Stimulated activated CD4-positive, alpha-beta T cell treated with anti-CD3 and anti-CD28 coated beads, Interleukin-4, amount 100 ng/mL, for 1 hour (primary cell): ENCODE results near the gene RASSF10.
"Not testable (repeated sequence)": the region's sequence is repeated elsewhere in the genome, so short reads cannot be mapped to it uniquely, and the experiment has no call there.

Experiments used
- DNase-seq: peaks from one replicate; pipeline ENCODE4 v3.0.0-alpha.2; 2020

The RASSF10 gene

GRCh38 chr11:13029872-13030271 is 20.8 kb downstream of the RASSF10 start:
- DNase-seq, result no peak

- DNase-seq, result no peak
Observed at GRCh38 chr11:13030857-13031256, 21.7 kb downstream of the RASSF10 start.

GRCh38 chr11:13031349-13031748 is 22.2 kb downstream of the RASSF10 start:
- DNase-seq, result no peak

- no peak for DNase-seq
Observed at GRCh38 chr11:13033760-13034533, 24.8 kb downstream of the RASSF10 start.

GRCh38 chr11:13035711-13036110 is 26.6 kb downstream of the RASSF10 start:
- no peak for DNase-seq

- DNase-seq, result no peak
Observed at GRCh38 chr11:13036235-13036634, 27.1 kb downstream of the RASSF10 start.

- no peak for DNase-seq
Observed at GRCh38 chr11:13038366-13038765, 29.2 kb downstream of the RASSF10 start.

- DNase-seq, result no peak
Observed at GRCh38 chr11:13039126-13039525, 30.0 kb downstream of the RASSF10 start.

GRCh38 chr11:13040969-13041561 is 31.9 kb downstream of the RASSF10 start:
- DNase-seq, result no peak

- no peak for DNase-seq
Observed at GRCh38 chr11:13042873-13043342, 33.8 kb downstream of the RASSF10 start.

GRCh38 chr11:13043912-13044628 is 35.0 kb downstream of the RASSF10 start:
- no peak for DNase-seq

GRCh38 chr11:13045089-13045488 is 36.0 kb downstream of the RASSF10 start:
- not testable (repeated sequence) for DNase-seq

- no peak for DNase-seq
Observed at GRCh38 chr11:13045734-13046133, 36.6 kb downstream of the RASSF10 start.

- DNase-seq, result no peak
Observed at GRCh38 chr11:13046637-13047570, 37.8 kb downstream of the RASSF10 start.

- no peak for DNase-seq
Observed at GRCh38 chr11:13047884-13048283, 38.8 kb downstream of the RASSF10 start.

GRCh38 chr11:13051257-13051656 is 42.1 kb downstream of the RASSF10 start:
- DNase-seq, result no peak

- DNase-seq, result no peak
Observed at GRCh38 chr11:13052130-13052571, 43.0 kb downstream of the RASSF10 start.

- no peak for DNase-seq
Observed at GRCh38 chr11:13053255-13053917, 44.3 kb downstream of the RASSF10 start.

- DNase-seq, result no peak
Observed at GRCh38 chr11:13054278-13054677, 45.2 kb downstream of the RASSF10 start.

GRCh38 chr11:13055200-13055599 is 46.1 kb downstream of the RASSF10 start:
- DNase-seq, result no peak

GRCh38 chr11:13061294-13061990 is 52.3 kb downstream of the RASSF10 start:
- no peak for DNase-seq
